Central memory CD4-positive, alpha-beta T cell (primary cell): ENCODE results near the gene SUN5.

Experiments
- DNase-seq: peaks from one replicate; pipeline ENCODE4 v3.0.0; 2022

The SUN5 gene

GRCh38 chr20:33026072-33026778 is 22.0 kb upstream of the SUN5 start:
- DNase-seq, result no peak

GRCh38 chr20:33025318-33025876 is 21.2 kb upstream of the SUN5 start:
- no peak for DNase-seq

DNA sequence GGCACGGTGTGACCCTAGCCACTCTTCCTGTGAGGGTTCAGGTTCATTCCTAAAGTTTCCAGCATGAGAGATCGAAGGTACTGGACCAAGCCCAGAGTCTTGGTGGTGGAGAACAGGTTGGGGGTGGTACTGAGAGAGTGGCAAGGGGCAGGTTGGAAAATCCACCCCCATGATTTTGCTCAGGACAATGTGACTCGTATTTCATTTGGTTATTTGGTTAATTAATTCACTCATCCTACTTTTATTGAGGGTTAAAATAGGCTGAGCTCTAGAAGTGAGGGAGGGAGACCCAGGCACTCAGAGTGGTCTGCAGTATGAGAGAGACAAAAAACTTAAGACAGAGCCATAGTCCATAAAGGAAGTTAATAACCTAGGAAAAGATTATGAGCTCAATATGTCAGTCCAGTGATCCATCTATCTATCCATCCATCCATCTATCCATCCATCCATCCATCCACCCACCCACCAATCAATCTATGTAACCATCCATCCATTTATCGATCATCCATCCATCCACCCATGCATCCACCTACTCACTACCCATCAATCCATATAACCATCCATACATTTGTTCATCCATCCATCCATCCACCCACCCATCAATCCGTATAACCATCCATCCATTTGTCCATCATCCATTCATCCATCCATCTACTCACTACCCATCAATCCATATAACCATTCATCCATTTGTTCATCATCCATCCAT is 20.5 kb upstream of the SUN5 start:
- no peak for DNase-seq

GRCh38 chr20:33024243-33024560 is 20.0 kb upstream of the SUN5 start:
- DNase-seq, result no peak

GRCh38 chr20:33023439-33024242 is 19.4 kb upstream of the SUN5 start:
- DNase-seq, result no peak

DNA sequence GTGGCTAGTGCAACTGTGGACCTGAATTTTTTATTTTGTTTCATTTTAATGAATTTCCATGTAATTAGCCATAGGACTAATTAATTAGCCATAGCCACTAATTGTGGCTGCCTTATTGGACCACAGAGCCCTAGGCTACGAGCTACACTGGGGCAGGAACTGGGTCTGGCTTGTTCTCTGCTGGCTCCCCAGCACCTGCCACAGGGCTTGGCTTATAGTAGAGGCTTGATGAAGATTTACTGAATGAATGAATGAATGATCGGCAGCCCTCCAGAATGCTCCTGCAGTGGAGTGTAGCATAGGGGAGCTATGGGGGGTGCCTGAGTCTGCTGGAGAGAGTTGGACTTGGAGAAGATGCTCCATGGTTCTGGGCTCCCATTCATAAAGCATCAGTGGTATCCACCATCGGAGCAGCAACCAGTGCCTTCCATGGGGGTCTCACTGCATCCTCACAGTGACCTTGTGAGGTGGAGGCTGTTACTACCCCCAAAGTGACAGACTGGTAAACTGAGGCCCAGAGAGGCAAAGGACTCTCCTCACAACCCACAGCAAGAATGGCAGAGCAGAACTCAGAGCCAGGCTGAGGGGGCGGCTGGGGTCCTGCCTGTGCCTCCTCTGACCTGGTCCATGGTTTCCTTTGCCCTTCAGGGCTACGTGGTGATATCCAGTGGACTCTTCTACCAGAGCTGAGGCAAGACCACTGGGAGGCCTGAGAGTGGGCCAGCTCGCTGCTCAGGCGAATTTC is 18.6 kb upstream of the SUN5 start:
- no peak for DNase-seq

DNA sequence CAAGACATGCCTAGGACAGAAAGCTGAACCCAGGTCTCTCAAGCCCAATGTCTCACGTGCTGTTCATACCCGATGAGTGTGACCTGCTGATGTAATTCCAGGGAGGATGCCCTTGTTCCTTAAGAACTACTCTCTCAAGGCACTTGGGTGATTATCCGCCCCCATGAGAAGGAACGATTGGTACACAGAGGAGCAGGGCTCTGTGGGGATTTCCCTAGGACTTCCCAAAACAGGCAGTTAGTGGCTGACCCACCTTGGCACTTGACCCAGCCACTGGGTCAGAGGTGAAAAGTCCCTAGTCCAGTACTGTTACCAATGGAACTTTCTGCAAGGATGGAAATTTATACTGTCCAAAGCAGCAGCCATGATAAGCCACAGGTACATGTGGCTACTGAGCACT is 18.1 kb upstream of the SUN5 start:
- DNase-seq, result no peak

GRCh38 chr20:33021879-33022278 is 17.6 kb upstream of the SUN5 start:
- DNase-seq, result no peak

- no peak for DNase-seq
Observed at GRCh38 chr20:33020278-33021161, 16.3 kb upstream of the SUN5 start.

DNA sequence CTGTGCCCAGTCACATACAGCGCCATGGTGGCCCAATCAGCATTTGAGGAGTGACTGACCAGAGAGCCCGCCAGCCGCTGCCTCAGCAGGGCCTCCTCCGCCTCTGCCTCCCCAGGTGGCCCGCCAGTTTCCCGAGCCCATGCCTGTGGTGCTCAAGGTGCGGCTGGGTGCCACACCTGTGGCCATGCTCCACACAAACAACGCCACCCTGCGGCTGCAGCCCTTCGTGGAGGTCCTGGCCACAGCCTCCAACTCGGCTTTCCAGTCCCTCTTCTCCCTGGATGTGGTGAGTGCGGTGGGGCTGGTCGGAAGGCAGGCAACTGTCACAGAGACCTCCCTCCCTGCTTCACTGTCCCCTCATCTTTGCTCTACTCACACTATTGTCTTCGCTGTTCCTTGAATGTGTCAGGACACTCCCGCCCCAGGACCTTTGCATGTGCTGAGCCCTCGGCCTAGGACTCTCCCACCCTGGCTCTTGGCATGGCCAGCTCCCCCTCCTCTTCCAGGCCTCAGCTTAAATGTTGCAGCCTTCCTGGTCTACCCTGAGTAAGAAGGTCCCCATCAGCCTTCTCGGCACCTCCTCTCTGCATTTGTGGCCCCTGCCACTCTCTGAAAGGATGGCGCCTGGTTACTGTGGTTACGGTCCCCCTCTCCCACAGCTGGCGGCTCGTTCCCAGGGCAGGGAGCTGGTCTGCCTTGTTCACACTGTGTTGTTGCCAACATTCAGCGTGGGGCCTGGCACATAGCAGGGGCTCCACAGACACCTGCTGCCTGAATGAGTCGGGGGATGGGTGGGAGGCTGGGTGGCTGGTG is 15.4 kb upstream of the SUN5 start:
- DNase-seq, result no peak

DNA sequence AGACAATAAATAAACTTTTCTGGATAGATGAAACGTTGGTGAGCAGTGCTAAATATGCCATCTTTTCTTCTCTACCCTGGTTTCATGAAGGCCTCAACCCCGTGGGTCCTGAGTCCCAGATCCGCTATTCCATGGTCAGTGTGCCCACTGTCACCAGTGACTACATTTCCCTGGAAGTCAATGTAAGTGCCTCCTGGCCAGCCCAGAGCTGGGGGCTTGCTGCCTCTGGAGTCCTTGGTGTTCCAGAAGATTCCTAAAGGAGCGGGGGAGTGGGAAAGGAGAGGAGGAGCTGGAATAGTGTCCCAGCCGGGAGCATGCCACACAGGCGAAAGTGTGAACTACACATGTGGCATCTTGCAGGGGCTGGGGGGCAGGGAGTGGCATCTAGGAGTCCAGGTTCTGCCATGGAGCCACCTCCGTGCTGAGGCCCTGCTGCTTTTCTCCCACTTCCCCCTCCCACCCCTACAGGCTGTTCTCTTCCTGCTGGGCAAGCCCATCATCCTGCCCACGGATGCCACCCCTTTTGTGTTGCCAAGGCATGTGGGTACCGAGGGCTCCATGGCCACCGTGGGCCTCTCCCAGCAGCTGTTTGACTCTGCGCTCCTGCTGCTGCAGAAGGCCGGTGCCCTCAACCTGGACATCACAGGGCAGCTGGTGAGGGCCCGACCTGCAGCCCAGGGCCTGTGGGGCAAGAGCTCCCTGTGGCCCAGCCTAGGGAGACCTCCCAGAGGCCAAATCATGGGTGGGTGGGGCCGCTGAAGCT is 14.1 kb upstream of the SUN5 start:
- DNase-seq, result no peak

- no peak for DNase-seq
Observed at GRCh38 chr20:33017542-33017941, 13.3 kb upstream of the SUN5 start.

DNA sequence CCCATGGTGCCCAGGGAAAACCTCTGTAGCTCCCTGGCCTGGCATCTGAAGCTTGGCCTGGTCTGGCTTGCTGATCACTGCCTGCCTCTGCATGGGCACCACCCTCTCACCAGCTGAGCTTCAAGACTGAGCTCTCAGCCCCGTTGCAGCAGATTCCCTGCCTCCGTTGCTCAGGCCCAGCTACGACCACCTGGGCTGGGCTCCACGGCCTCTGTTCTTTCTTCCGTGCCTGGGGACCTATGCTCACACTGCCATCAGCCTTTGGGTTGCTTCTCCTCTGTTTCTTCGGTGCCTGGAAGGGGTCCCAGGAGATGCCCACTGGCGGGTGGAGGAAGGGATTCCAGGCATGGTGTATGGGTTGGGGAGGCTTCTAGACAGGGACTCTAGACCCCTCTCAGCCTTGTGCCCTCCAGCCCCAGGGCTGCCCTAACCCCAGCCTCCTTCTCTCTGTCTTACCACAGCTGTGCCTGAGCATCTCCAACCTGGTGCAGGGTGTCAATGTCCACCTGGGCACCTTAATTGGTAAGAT is 12.4 kb upstream of the SUN5 start:
- DNase-seq, result no peak

DNA sequence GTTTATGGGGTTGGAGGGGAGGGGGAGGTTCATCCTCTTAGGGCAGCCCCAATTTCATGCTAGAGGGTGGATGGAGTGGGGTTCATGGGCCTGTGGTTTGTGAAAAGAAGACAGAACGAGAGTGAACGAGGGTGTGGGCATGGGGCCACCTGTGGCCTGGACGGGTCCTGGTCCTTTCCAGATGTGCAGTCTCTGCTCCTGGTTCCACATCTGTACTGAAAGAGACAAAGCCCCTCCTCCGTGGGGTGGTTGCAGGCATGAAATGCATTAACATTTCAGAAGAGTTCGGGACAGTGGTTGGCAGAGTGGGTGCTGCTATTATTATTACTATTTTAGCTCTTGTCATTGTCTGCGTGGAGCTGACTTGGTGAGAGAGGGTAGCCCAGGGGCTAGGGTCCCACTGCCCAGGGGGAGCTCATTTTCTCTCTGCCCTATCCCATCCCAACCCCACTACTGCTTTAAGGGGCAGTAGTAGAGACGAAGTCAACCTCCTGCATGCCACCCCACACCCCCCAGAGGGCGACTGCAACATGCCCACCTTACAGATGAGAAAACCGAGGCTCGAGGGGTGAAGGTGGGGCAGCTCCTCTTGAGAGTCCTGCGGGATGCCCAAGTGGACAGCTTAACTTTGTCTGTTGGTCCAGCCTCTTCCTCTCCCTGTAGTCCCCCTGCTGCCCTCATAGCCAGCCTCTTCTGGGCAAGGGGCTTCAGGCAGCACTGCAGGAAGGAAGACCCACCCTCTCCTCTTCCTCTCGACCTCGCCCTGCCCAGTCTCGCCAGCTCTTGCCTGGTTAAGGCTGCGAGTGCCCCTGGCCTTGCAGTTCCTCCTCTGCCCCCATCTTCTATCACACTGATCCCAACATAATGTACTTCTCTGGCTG is 11.7 kb upstream of the SUN5 start:
- no peak for DNase-seq

DNA sequence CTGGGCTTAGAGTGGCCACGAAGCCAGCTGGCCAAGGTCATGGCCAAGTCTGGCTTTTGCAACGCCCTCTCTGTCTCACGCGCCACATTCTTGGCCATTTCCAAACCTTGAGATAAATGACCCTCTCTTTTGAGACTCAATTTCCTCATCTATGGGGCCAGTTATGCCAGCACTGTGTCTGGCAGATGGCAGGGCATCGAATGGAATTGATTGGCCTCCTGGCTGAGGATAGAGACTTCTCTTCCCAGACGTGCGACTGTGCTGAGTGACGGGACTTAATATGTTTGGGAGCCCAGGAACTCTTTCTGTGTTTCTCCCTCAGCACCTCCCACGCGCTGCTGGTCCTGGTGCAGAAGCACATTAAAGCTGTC is 10.9 kb upstream of the SUN5 start:
- no peak for DNase-seq

DNA sequence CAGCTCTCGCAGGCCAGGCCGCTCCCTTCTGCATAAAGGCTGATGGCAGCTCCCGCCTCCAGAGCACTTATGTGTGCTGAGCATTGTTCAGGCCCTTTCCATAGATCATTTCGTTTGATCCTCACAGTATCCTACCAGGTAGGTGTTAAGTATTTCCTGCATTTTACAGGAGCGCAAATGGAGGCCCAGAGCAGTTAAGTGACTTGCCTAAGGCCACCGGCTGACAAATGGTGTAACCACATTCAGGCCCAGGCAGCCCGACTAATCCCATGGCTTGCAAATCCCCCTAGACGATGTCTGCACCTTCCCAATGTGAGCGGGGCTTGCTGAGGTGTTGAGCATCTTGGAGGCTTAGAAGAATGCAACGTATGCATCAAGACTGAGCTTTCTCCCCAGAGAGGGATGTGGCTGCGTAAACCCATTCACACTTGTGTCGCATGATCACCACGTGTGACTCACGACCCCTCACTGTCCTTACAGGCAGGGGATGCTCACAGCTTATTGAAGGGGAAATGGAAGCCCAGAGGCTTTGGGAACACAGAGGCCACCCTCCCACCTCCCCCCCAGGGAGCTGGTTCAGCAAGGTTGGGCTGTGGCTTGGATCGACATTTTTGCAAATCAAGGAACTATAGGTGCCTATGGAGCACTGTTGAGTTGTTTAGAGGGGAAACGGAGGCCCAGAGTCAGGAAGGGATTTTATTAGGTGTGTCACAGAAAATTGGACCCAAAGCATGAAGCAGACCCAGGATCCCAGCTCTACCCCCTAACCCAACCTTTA is 10.3 kb upstream of the SUN5 start:
- DNase-seq, result no peak

GRCh38 chr20:33013701-33014326 is 9.6 kb upstream of the SUN5 start:
- no peak for DNase-seq
